Osteoblast (primary cell): ENCODE results near the gene TIGIT. TPM values are rescaled to one million over a fixed set of nuclear protein-coding genes. Genes with fewer than 3 reads are reported as not detected.

ENCODE experiments used
- DNase-seq: peaks from one replicate; pipeline ENCODE4 v3.0.0; 2011; ENCODE audit warnings: low spot score, mixed read lengths; ENCODE audit not compliant: insufficient read length; ENCODE audit errors: missing footprints
- H2AFZ ChIP-seq: 2 replicates; pipeline ENCODE4 v1.6.0; 2011; ENCODE audit warnings: mild to moderate bottlenecking, low read length
- H3K27ac ChIP-seq: 2 replicates; pipeline ENCODE4 v1.5.1; 2011; ENCODE audit warnings: mild to moderate bottlenecking, low read depth, low read length, moderate library complexity
- H3K27me3 ChIP-seq: 2 replicates; pipeline ENCODE4 v1.6.0; 2012; ENCODE audit warnings: mild to moderate bottlenecking, control low read depth, inconsistent platforms, low read length, moderate library complexity; ENCODE audit not compliant: insufficient read depth
- H3K36me3 ChIP-seq: 2 replicates; pipeline ENCODE4 v1.5.1; 2011; ENCODE audit warnings: mild to moderate bottlenecking, low read length, control low read depth, moderate library complexity; ENCODE audit not compliant: insufficient read depth
- H3K4me1 ChIP-seq: 2 replicates; pipeline ENCODE4 v1.5.1; 2011; ENCODE audit warnings: mild to moderate bottlenecking, low read length, control low read depth, moderate library complexity; ENCODE audit not compliant: insufficient read depth
- H3K4me2 ChIP-seq: 2 replicates; pipeline ENCODE4 v1.6.0; 2011; ENCODE audit warnings: mild to moderate bottlenecking, low read length; ENCODE audit not compliant: insufficient read depth
- H3K4me3 ChIP-seq: fragments of 200-600 bp; sonication (generic); 3 replicates; pipeline ENCODE4 v1.5.1; 2012; ENCODE audit warnings: mild to moderate bottlenecking, low read length, inconsistent platforms; ENCODE audit not compliant: insufficient read depth
- H3K79me2 ChIP-seq: 2 replicates; pipeline ENCODE4 v1.6.0; 2012; ENCODE audit warnings: mild to moderate bottlenecking, low read length, control low read depth, inconsistent platforms; ENCODE audit not compliant: insufficient read depth
- H3K9me3 ChIP-seq: 2 replicates; pipeline ENCODE4 v1.5.1; 2011; ENCODE audit warnings: low read depth, low read length, control low read depth
- H4K20me1 ChIP-seq: 2 replicates; pipeline ENCODE4 v1.6.0; 2012; ENCODE audit warnings: mild to moderate bottlenecking, low read length, control low read depth; ENCODE audit not compliant: insufficient read depth
- total RNA-seq: library from RNA; depleted of rRNA; stranded (reverse); fragments of >200 nt; gene quantifications from 2 replicates; pipeline ENCODE4 v1.2.3, GENCODE V29; 2012
- TF ChIP-seq, protein P1 (sequence below): IDR thresholded peaks from 2 replicates; pipeline ENCODE4 v1.5.1; 2011; ENCODE audit warnings: mild to moderate bottlenecking, low read depth, low read length, moderate library complexity; ENCODE audit errors: extremely low read depth

TIGIT gene
- total RNA-seq, 1 donor, result not detected

DNA sequence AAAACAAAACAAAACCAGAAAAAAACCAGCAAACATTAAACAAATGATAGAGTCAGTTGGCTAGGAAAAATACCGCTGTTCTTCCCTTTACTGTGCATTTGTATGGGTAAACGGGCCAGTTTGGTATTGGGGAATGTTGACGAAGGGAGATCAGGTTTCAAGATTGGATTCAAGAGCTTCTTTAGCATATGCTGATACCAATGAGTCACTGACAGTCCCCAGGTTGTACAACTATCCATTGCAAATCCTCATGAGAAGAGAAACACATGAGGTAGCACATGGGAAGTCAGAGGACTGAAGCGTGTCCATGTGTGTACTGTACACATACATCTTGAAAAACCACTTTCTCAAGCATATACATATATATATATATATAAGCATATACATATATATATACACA is 25.6 kb downstream of the TIGIT start:
- Histone ChIP-seq H3K36me3 (no peaks in the 10 kb centered on the region), H3K9me3 (no peaks in the 10 kb centered on the region), H3K79me2 (no peaks in the 10 kb centered on the region), H3K4me2 (no peak overlapping the region), H3K4me3 (no peak overlapping the region), H3K27ac (no peak overlapping the region), H4K20me1 (no peaks in the 10 kb centered on the region), H3K27me3 (no peaks in the 10 kb centered on the region), H2AFZ (no peak overlapping the region), H3K4me1 (no peaks in the 10 kb centered on the region)
- DNase-seq, result no peak
- TF ChIP-seq, protein P1, sequence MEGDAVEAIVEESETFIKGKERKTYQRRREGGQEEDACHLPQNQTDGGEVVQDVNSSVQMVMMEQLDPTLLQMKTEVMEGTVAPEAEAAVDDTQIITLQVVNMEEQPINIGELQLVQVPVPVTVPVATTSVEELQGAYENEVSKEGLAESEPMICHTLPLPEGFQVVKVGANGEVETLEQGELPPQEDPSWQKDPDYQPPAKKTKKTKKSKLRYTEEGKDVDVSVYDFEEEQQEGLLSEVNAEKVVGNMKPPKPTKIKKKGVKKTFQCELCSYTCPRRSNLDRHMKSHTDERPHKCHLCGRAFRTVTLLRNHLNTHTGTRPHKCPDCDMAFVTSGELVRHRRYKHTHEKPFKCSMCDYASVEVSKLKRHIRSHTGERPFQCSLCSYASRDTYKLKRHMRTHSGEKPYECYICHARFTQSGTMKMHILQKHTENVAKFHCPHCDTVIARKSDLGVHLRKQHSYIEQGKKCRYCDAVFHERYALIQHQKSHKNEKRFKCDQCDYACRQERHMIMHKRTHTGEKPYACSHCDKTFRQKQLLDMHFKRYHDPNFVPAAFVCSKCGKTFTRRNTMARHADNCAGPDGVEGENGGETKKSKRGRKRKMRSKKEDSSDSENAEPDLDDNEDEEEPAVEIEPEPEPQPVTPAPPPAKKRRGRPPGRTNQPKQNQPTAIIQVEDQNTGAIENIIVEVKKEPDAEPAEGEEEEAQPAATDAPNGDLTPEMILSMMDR, result no peak

DNA sequence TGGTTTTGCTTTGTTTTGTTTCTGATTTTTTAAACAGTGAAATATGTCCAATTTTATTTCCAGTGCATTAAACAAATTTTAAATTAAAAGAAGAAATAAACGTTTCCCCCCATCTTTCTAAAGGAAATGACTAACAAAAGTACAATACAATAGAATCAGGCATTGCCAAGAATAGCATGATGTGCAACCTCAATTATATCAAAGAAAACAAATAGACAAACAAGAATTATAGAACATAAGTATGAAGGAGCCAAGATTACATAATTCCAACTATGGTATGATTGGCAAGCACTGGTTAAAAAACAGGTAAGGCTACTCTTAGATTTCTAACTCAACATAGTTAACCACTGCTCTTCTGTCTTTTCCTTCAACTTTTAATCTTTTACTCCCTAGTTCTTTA is 26.4 kb downstream of the TIGIT start:
- H3K27ac ChIP-seq, result no peak overlapping the region
- no peak overlapping the region for H3K4me2 ChIP-seq
- H2AFZ ChIP-seq, result no peak overlapping the region
- DNase-seq, result no peak
- no peaks in the 10 kb centered on the region for H4K20me1 ChIP-seq
- H3K4me3 ChIP-seq, result no peak overlapping the region
- no peaks in the 10 kb centered on the region for H3K36me3 ChIP-seq
- H3K4me1 ChIP-seq, result no peaks in the 10 kb centered on the region
- H3K27me3 ChIP-seq, result no peaks in the 10 kb centered on the region
- TF ChIP-seq, protein P1, result no peak
- no peaks in the 10 kb centered on the region for H3K9me3 ChIP-seq
- H3K79me2 ChIP-seq, result no peaks in the 10 kb centered on the region

DNA sequence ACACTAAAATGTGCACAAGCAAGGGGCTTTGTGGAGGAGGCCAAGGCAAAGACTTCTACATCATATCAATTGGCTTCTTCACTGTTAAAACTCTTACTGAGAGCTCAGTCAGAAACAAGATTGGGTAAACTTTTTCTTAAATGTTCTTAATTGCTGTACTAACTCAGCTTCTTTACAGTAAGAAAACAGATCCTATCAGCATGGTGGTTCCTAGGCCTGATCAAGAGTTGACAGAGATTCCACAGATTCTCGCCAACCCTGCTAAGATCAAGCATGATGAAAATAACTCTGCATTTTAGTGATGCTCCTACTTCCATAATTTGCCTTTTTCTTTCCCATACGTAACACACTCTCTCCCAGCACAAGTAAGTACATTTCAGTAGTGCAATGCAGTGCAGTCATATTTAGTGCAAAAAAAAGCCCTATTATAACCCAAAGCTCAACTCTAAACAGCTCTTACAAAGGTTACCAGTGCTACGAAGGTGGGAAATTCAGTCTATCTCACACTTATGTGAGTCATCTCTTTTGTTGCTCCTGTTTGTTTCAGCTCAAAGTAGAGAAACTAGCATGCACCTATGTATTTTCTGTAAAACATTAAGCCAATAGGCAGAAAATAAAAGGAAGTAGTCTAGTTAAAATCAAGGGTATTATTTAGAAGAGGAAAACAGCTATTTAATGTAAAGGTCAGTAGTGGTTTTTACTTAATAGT is 29.9 kb downstream of the TIGIT start:
- H3K4me1 ChIP-seq, result no peaks in the 10 kb centered on the region
- H3K79me2 ChIP-seq, result no peaks in the 10 kb centered on the region
- TF ChIP-seq, protein P1, result no peak
- H3K36me3 ChIP-seq, result no peaks in the 10 kb centered on the region
- no peak overlapping the region for H3K4me2 ChIP-seq
- no peak overlapping the region for H3K27ac ChIP-seq
- H3K9me3 ChIP-seq, result no peaks in the 10 kb centered on the region
- H3K4me3 ChIP-seq, result no peak overlapping the region
- H3K27me3 ChIP-seq, result no peaks in the 10 kb centered on the region
- no peak overlapping the region for H2AFZ ChIP-seq
- DNase-seq, result no peak
- no peaks in the 10 kb centered on the region for H4K20me1 ChIP-seq

DNA sequence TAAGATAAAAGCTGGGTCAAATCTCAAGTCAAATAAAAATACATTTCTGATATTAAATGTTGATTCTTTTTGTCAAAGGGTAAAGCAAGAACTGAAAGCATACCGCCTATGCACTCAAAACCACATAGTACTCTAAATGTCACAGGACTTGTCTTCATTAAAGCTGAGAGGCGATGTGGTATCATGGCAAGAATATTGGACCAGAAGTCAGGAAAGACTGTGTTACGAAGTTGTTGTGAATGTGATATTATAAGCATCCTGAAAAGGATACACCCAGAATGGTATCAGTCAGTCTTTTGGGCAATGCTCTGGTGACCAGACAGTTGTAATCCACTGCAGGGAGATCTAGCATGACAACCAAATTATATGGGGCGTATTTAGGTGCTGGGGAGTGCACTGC is 33.8 kb downstream of the TIGIT start:
- no peaks in the 10 kb centered on the region for H3K79me2 ChIP-seq
- no peak overlapping the region for H3K27ac ChIP-seq
- no peak overlapping the region for H2AFZ ChIP-seq
- H3K27me3 ChIP-seq, result no peaks in the 10 kb centered on the region
- H3K9me3 ChIP-seq, result no peaks in the 10 kb centered on the region
- TF ChIP-seq, protein P1, result no peak
- H3K4me2 ChIP-seq, result no peak overlapping the region
- no peaks in the 10 kb centered on the region for H3K4me1 ChIP-seq
- H4K20me1 ChIP-seq, result no peaks in the 10 kb centered on the region
- H3K4me3 ChIP-seq, result no peak overlapping the region
- no peaks in the 10 kb centered on the region for H3K36me3 ChIP-seq
- no peak for DNase-seq
